HG03520 (cell line): ENCODE results near the gene FBXL19.

Source experiments
- ATAC-seq: cut with Tn5 transposase; IDR thresholded peaks from one replicate; pipeline ENCODE4 v1.9.1; 2021; ENCODE audit warnings: mild to moderate bottlenecking, moderate library complexity; ENCODE audit not compliant: unreplicated experiment

FBXL19 gene

DNA sequence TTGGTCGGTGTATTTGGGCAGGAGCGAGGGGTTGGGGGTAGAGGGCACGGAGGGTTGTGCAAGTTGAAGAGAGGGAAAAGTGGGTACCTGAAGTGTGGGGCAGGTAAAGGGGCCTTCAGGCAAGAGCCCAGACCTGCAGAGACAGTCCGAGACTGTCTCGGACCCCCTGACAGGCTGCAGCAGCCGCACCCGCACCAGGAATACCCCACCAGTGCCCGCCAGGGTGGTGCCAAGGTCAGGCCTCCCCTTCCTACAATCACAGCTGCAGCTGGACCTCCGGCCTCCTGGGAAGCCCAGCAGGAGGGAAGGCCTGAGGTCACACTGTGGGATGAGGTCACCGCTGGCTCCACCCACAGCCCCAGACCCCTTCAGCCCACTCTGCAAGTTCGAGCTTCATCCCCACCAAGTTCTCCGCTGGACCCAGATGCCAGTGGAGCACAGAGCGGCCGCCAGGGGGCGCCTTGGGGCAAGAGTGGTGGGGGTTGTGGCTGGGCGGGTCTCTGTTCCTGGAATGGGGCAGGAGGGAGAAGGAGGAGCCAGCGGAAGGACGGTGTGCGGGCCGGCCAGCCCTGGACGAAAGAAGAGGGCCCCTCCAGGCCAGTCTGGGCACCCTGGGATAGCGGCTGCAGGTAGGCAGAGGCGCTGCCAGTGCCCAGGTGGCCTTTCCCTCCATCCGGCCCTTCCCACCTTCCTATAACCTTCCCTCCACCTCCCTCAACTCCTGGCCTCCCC, 61.5 kb downstream of the FBXL19 start, which contains the start of gene HSD3B7:
Gene HSD3B7 (plus strand): TSS at position 539 of the 732 bp plus-strand sequence. CDS start 452 bp downstream, outside the sequence.
- peak; percentile 61 for ATAC-seq

DNA sequence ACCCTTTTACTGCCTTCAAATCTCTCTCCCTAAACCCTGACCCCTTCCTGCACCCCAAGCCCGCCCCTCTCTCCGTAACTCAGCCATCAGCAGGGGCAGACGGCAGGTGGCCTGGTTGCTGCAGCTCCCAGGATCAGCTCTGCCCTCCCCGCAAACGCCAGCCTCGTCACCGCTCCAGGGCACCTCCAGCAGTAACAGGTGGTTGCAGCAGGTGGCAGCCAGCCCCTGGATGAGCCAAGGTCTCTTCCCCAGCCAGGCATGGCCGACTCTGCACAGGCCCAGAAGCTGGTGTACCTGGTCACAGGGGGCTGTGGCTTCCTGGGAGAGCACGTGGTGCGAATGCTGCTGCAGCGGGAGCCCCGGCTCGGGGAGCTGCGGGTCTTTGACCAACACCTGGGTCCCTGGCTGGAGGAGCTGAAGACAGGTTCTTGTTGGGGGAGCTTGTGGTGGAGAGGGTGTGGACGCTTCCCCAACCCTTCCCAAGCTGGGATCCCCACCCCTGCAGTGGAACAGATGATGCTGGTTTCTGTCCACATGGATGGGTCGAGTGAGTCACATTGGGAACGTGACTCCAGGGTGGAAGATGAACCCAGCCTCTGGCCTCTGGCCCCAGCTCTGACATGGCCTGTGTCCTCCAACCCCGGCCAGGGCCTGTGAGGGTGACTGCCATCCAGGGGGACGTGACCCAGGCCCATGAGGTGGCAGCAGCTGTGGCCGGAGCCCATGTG, 62.2 kb downstream of the FBXL19 start:
- no peak for ATAC-seq

DNA sequence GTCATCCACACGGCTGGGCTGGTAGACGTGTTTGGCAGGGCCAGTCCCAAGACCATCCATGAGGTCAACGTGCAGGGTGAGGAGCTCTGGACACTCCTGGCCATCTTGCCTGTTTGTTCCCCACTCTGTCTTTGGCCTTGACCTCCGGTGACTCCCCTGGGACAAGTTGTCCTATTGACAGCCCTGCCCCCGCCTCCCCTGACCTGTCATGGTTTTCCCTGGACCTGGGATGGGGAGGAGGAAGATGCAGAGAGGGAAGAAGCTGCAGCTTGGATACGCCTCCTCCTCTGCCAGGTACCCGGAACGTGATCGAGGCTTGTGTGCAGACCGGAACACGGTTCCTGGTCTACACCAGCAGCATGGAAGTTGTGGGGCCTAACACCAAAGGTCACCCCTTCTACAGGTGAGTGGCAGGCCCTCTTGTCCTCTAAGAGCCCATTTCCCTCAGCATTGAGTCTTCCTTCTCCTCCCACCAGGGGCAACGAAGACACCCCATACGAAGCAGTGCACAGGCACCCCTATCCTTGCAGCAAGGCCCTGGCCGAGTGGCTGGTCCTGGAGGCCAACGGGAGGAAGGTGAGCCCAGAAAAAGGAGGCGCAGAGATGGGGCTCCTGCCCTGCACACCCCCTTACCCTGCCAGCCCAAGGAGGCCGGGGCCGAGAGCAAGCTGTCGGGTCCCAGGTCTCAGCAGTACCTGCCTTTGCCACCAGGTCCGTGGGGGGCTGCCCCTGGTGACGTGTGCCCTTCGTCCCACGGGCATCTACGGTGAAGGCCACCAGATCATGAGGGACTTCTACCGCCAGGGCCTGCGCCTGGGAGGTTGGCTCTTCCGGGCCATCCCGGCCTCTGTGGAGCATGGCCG, 63.0 kb downstream of the FBXL19 start:
- no peak for ATAC-seq

DNA sequence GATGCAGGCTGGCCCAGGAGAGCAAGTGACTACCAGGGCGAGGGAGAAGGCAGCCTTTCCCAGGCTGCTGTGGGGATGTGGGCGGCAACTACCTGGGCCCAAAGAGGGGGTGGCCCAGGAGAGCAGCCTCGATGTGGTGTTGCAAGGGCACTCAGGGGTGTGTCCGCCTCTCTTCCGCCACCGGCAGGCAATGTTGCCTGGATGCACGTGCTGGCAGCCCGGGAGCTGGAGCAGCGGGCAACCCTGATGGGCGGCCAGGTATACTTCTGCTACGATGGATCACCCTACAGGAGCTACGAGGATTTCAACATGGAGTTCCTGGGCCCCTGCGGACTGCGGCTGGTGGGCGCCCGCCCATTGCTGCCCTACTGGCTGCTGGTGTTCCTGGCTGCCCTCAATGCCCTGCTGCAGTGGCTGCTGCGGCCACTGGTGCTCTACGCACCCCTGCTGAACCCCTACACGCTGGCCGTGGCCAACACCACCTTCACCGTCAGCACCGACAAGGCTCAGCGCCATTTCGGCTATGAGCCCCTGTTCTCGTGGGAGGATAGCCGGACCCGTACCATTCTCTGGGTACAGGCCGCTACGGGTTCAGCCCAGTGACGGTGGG, 64.3 kb downstream of the FBXL19 start:
- no peak for ATAC-seq

DNA sequence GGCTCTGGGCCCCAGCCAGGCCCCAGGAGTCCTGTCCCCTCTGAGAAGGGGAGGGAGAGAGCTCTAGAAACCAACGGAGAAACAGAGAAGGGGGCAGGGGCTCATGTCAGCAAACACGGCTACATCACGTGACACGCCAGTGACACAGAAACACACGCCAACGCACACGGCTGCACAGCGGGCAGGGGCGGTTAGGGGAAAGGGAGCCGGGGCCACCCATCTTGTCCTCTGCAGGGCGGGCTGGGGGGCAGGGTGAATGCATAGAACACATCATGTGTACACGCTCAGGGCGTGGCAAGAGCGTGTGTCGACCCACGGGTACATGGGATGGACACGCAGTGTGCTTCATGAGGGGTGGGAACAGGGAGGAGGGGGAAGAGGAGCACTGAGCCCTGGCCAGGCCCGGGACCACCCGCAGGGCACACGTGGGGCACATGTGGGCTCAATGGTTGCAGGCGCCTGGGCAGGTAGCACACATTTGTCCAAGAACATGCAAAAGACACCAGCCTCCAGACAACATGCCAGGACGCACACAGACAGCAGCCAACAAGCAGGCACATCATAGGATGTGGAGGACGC, 66.2 kb downstream of the FBXL19 start:
- ATAC-seq: no peak

DNA sequence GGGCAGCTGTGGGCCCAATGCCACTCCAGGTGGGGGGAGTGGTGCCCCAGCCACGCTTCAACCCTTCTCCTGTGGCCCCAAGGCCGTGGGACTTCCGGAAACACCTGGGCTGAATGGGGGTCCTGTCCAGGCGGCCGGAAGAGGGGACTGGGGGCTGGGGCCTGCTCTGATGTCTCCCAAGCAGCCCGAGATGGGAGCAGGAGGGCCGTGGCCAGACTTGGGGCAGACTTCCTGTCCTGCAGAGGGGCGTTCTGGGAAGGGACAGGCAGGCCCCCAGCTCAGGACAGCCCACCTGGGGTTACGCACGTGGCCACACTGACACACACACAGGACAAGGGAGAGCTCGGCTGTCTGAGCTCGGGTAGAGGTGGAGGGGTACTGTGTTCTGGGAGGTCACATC, 66.7 kb downstream of the FBXL19 start:
- ATAC-seq: no peak

DNA sequence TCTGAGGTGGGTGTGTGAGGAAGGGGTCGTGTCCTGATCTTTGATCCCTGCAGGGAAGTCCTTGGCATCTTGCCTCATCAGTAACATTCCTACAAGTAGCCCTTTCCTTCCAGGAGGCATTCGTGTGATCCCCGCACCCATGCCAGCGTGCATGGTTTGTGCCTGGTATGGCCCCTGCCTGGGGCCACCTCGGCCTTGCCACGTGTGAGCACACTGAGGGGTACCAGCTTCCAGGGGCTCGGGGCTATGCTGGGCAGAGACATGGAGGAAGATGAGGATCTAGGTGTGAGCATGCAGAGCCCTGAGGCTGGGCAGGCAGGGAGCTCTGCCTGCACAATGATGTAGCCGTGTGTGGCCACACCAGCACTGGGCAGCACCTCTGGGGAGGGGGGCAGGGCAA, 67.7 kb downstream of the FBXL19 start:
- ATAC-seq: no peak

DNA sequence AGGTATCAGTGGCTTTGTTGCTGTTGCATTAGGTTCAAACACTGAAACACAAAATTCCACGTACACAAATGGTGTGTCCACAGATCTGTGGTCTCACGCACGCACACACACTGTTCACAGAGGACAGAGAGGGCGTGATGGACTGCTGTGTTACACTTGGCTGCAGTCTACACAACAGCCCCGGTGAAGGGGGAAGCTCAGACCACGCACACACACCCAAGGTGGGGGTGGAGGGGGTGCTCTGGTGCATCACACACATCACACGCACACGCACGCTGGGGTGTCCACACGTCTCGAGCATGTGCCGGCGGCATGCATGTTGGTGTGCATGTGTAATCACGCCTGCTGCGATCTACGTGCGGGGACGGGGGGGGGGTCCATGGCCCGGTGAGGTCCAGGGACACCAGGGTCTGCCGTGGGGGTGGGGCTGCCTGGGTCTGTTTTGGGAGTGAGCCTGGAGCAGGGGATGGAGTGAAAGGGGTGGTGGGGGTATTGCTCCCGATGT, 69.0 kb downstream of the FBXL19 start:
- no peak for ATAC-seq

DNA sequence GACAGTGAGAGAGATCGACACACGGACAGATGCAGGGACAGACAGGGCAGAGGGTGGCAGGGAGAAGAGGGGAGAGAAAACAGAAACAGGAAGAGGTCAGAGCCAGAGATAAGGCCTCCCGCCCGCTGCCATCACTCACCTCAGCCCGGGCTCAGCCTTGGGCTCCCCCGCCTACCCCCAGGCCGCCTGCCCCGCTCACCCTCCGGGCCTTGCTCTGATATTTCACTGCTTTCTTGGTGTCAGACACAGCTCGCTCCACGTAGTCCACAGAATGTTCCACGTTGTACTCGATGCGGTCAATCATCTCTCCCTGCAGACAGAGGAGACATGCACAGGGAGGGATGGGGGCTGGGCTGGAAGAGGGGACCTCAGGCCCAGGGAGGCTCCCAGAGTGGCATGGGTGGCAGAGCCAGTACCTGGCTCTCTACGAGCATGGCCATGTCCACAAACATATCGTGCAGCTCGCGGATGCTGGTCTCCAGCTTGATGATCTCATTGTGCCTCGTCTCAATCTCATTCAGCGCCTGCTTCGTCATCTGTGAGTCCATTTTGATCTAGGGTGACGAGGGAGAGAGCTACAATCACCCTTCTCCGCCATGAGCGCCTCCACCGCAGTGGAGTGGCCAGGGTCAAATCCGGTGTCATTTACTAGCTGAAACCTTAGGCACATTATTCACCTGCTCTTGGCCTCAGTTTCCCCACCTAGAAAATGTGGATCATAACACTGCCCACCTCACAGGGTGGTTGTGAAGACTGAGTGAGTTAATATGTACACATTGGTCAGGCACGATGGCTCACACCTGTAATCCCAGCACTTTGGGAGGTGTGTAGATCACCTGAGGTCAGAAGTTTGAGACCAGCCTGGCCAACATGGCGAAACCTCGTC, 69.8 kb downstream of the FBXL19 start:
- no peak for ATAC-seq

DNA sequence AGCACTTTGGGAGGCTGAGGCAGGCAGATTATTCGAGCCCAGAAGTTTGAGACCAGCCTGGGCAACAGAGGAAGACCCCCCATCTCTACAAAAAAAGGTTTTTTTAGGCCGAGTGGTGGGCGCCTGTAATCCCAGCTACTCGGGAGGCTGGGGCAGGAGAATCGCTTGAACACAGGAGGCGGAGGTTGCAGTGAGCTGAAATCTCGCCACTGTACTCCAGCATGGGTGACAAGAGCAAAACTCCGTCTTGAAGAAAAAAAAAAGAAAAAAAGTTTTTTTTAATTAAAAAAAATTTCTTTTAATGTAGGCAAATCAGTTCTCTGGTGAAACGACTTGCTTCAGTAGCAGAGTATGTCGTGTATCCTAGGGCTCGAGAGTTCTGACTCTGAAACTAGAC, 72.6 kb downstream of the FBXL19 start:
- no peak for ATAC-seq

DNA sequence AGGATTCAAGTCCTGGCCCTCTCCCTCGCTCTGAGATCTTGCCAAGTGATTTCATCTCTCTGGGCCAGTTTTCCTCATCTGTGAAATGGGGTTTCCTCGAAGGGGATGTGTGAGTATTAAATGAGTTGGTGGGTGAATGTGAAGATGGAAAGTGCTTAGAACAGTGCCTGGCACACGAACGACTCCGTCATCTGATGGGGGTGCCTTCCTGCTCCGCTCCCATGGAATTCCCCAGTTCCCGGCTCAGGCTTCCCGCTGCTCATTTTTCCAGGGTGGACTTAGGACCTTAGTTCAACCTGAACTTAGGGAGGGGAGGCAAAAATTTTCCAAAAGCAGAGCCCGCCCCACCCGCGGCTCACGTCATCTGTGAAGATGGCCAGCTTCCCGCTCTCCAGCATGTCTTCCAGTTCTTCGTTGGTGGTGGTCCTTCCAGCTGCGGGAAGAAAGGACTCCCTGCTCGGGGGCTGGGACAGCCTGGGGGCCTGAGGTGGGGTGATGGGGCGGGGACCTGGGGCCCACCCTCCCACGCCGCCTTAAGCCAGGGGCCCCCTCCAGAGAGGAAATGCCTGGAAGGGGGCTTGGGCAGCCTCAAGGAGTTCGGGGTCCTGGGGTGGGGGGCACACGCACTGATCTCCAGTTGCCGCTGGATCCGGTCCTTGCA, 73.1 kb downstream of the FBXL19 start:
- no peak for ATAC-seq

DNA sequence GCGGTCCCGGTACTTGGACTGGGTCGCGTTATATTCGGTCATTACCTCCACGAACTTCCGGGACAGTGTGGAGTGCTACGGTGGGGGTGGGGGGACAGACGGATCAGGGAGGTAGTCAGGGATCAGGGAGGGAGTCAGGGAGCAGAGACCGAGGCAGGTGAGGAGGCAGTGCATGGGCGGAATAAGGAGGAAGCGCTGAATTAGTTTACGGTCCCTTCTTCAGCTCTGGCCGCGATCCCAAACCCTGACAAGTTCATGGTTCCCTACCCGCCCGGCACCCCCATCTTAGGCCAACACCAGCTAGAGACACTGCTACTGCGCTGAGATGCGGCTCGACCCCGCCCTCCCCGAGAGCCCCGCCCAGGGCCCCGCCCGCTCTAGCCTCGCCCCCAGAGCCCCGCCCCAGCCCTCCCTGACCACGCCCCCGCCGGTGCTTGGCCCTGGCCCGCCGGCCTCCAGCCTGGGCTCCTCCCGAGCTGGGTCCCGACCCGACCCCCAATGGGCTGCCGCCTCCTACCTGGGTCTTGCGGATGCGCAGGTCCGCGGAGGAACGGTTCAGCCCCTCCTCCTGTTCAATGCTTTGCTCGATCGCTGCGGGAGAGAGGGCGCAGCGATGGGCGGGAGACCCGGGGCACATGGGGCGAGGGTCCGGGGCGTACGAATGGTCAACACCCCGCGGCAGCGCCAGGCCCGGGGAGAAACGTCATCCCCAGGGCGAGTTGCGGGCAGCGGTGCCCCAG, 73.8 kb downstream of the FBXL19 start:
- ATAC-seq: peak; percentile 69

DNA sequence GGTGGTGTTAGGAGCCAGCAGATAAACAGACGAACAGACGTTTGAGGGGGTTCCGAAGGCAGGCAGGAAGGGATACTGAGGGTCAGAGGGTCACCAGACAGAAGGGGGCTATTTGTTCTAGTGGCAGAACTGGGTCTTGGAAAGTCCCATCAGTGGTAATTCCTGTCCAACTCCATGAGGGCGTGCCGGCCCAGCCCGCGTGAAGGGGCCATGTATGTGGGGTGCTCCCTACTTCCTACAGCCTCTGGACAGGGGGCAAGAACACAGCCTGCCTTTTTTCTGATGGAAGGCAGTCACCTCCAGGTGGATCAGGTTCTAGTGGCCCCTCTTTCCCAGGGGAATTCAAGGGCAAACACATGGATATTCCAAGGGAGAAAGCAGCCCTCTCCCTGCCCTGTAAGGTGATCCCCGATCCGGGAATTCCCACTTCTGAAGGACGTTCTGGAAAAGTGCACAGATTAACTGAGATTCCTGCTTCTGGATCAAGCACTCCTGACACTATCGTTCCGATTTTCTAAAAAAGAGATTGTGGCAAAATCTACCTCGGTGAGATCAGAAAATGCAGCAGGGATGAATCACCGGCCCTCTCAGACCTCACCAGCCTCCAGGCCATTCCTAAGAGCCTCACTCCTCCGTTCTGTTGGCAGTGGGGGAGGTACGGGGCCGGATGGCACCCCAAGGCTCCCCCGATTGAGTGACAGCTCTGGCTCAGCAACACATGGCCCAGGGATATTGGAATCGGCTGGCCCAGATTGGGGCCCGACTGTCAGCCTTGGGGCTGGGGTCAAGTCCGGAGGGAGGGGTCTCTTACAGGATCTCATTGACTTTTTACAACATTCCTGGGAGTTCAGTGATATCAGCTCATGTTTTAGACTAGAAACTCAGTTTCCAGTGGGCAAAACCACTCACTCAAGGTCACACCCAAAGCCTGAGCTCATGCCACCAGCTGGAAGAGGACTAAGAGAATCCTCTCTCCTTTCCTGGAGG, 74.6 kb downstream of the FBXL19 start:
- ATAC-seq: no peak
